Measurements from ENCODE around the gene TRIM17. TPM values are rescaled to one million over a fixed set of nuclear protein-coding genes. Genes with fewer than 3 reads are reported as not detected.

The TRIM17 gene
- total and polyA plus RNA-seq, 2 experiments from 2014 or later, result 0.86 to 1.1 TPM

- Mint-ChIP-seq H3K27me3 (ENCODE audit: insufficient read depth, low read depth, poor library complexity) (peaks cover 36% of the 10 kb centered on the region), H3K27ac (no peak overlapping the region), H3K4me3 (no peak overlapping the region), H3K9me3 (peaks cover 4% of the 10 kb centered on the region; the same call in 1 of the 3 replicates), H3K4me1 (peaks cover 13% of the 10 kb centered on the region; the same call in 2 of the 3 replicates), H3K36me3 (ENCODE audit: low read depth) (0 out of 3 replicates have a peak, but pooled peaks cover 3% of the 10 kb centered on the region)
- no peak for DNase-seq (ENCODE audit: low spot score)
- Histone ChIP-seq H4K20me1 (replicated peaks; ENCODE audit: insufficient read depth) (no peaks in the 10 kb centered on the region), H3K4me3 (no peak overlapping the region), H3K27ac (ENCODE audit: low read depth) (no peak overlapping the region), H3K4me2 (no peak overlapping the region), H3K4me1 (ENCODE audit: insufficient read depth) (0 out of 2 replicates have a peak, but pooled peaks cover 5% of the 10 kb centered on the region), H3K9me2 (ENCODE audit: insufficient read depth) (no peaks in the 10 kb centered on the region), H3K36me3 (ENCODE audit: insufficient read depth) (no peaks in the 10 kb centered on the region), H3F3A (replicated peaks; ENCODE audit: low read depth) (no peaks in the 10 kb centered on the region), H3K27me3 (ENCODE audit: insufficient read depth) (peaks cover 76% of the 10 kb centered on the region), H3K79me2 (replicated peaks; ENCODE audit: insufficient read depth) (no peaks in the 10 kb centered on the region), H2AFZ (no peak overlapping the region)
- TF ChIP-seq STAT1 (IDR thresholded peaks at IDR 0.05; ENCODE audit: unreplicated experiment) (no peak), EZH2 (IDR thresholded peaks at IDR 0.05; ENCODE audit: low read depth, unreplicated experiment) (no peak), CTCF (conservative IDR thresholded peaks at IDR 0.05; ENCODE audit: low read depth in 2 of 2) (no peak), CREB1 (CRISPR knock-in tag; IDR thresholded peaks at IDR 0.05; ENCODE audit: low read depth) (no peak)
- TF ChIP-seq, protein P1, sequence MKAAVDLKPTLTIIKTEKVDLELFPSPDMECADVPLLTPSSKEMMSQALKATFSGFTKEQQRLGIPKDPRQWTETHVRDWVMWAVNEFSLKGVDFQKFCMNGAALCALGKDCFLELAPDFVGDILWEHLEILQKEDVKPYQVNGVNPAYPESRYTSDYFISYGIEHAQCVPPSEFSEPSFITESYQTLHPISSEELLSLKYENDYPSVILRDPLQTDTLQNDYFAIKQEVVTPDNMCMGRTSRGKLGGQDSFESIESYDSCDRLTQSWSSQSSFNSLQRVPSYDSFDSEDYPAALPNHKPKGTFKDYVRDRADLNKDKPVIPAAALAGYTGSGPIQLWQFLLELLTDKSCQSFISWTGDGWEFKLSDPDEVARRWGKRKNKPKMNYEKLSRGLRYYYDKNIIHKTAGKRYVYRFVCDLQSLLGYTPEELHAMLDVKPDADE (IDR thresholded peaks at IDR 0.05), result no peak
- ATAC-seq, result no peak
These were observed 8.3 kb upstream of the TRIM17 start for GRCh38 chr1:228424685-228425660.

- Mint-ChIP-seq H3K4me3 (no peak overlapping the region), H3K27me3 (ENCODE audit: insufficient read depth, low read depth, poor library complexity) (peaks cover 28% of the 10 kb centered on the region), H3K27ac (no peak overlapping the region), H3K4me1 (peaks cover 9% of the 10 kb centered on the region; the same call in 2 of the 3 replicates), H3K9me3 (peaks cover 4% of the 10 kb centered on the region; the same call in 1 of the 3 replicates), H3K36me3 (ENCODE audit: low read depth) (0 out of 3 replicates have a peak, but pooled peaks cover 3% of the 10 kb centered on the region)
- Histone ChIP-seq H3K4me2 (no peak overlapping the region), H3K27ac (ENCODE audit: low read depth) (no peak overlapping the region), H2AFZ (no peak overlapping the region), H3K4me3 (no peak overlapping the region), H3K79me2 (replicated peaks; ENCODE audit: insufficient read depth) (no peaks in the 10 kb centered on the region), H3K4me1 (ENCODE audit: insufficient read depth) (0 out of 2 replicates have a peak, but pooled peaks cover 4% of the 10 kb centered on the region), H3K9me2 (ENCODE audit: insufficient read depth) (no peaks in the 10 kb centered on the region), H3K36me3 (ENCODE audit: insufficient read depth) (no peaks in the 10 kb centered on the region), H3F3A (replicated peaks; ENCODE audit: low read depth) (no peaks in the 10 kb centered on the region), H4K20me1 (replicated peaks; ENCODE audit: insufficient read depth) (no peaks in the 10 kb centered on the region), H3K27me3 (ENCODE audit: insufficient read depth) (peaks cover 78% of the 10 kb centered on the region)
- DNase-seq (ENCODE audit: low spot score), result no peak
- no peak for ATAC-seq
- TF ChIP-seq ZNF114 (CRISPR knock-in tag; IDR thresholded peaks at IDR 0.05), result no peak
- no peak for TF ChIP-seq STAT1 (IDR thresholded peaks at IDR 0.05; ENCODE audit: unreplicated experiment)
- TF ChIP-seq, protein P1 (IDR thresholded peaks at IDR 0.05), result no peak
- TF ChIP-seq JUNB (IDR thresholded peaks at IDR 0.05; ENCODE audit: unreplicated experiment), result no peak
- TF ChIP-seq EZH2phosphoT487 (IDR thresholded peaks at IDR 0.05; ENCODE audit: unreplicated experiment), result no peak
- TF ChIP-seq POLR2AphosphoS5 (IDR thresholded peaks at IDR 0.05; ENCODE audit: low read depth), result no peak
- TF ChIP-seq NANOG (IDR thresholded peaks at IDR 0.05; ENCODE audit: borderline replicate concordance), result no peak
- no peak for TF ChIP-seq CTCF (conservative IDR thresholded peaks at IDR 0.05; ENCODE audit: low read depth in 2 of 2)
- TF ChIP-seq ZNF331 (CRISPR knock-in tag; IDR thresholded peaks at IDR 0.05; ENCODE audit: low read depth), result no peak
- no peak for TF ChIP-seq EZH2 (IDR thresholded peaks at IDR 0.05; ENCODE audit: low read depth, unreplicated experiment)
These were observed 6.9 kb upstream of the TRIM17 start for GRCh38 chr1:228423404-228424053.
